HG03460 (cell line): Measurements from ENCODE around the gene PLEKHO1.
"Not testable (repeated sequence)": the region's sequence is repeated elsewhere in the genome, so short reads cannot be mapped to it uniquely, and the experiment has no call there.

ENCODE experiments used
- ATAC-seq: cut with Tn5 transposase; IDR thresholded peaks from one replicate; pipeline ENCODE4 v1.9.1; 2021; ENCODE audit not compliant: unreplicated experiment

The PLEKHO1 gene

GRCh38 chr1:150149271-150150132, at the start of gene PLEKHO1:
Gene PLEKHO1, plus strand, starts transcription at chr1:150149916. Its CDS starts 342 bp downstream, at chr1:150150258.
- ATAC-seq = no peak

- no peak for ATAC-seq
These were observed 46.7 kb upstream of the PLEKHO1 start for GRCh38 chr1:150102986-150103385.

- ATAC-seq = no peak
These were observed 43.4 kb upstream of the PLEKHO1 start for GRCh38 chr1:150106341-150106740.

GRCh38 chr1:150109586-150109985, 40.1 kb upstream of the PLEKHO1 start:
- ATAC-seq = no peak

- ATAC-seq = no peak
These were observed 39.6 kb upstream of the PLEKHO1 start for GRCh38 chr1:150110116-150110515.

- no peak for ATAC-seq
These were observed 38.0 kb upstream of the PLEKHO1 start for GRCh38 chr1:150111670-150112069.

- ATAC-seq = no peak
These were observed 34.6 kb upstream of the PLEKHO1 start for GRCh38 chr1:150115121-150115520.

- no peak for ATAC-seq
These were observed 31.0 kb upstream of the PLEKHO1 start for GRCh38 chr1:150118716-150119115.

- ATAC-seq = no peak
These were observed 28.4 kb upstream of the PLEKHO1 start for GRCh38 chr1:150121236-150121862.

- no peak for ATAC-seq
These were observed 22.9 kb upstream of the PLEKHO1 start for GRCh38 chr1:150126811-150127210.

GRCh38 chr1:150127464-150127863, 22.3 kb upstream of the PLEKHO1 start:
- ATAC-seq = no peak

GRCh38 chr1:150127868-150128267, 21.8 kb upstream of the PLEKHO1 start:
- no peak for ATAC-seq

- ATAC-seq = no peak
These were observed 17.3 kb upstream of the PLEKHO1 start for GRCh38 chr1:150132372-150132771.

- no peak for ATAC-seq
These were observed 15.2 kb upstream of the PLEKHO1 start for GRCh38 chr1:150134537-150134936.

- not testable (repeated sequence) for ATAC-seq
These were observed 14.3 kb upstream of the PLEKHO1 start for GRCh38 chr1:150135400-150135799.

- ATAC-seq = no peak
These were observed 11.7 kb upstream of the PLEKHO1 start for GRCh38 chr1:150138044-150138443.

- ATAC-seq = no peak
These were observed 8.3 kb upstream of the PLEKHO1 start for GRCh38 chr1:150141452-150141851.

- no peak for ATAC-seq
These were observed 7.6 kb upstream of the PLEKHO1 start for GRCh38 chr1:150142083-150142482.

- ATAC-seq = no peak
These were observed 5.1 kb upstream of the PLEKHO1 start for GRCh38 chr1:150144606-150145005.

GRCh38 chr1:150146016-150146415, 3.7 kb upstream of the PLEKHO1 start:
- ATAC-seq = not testable (repeated sequence)

- no peak for ATAC-seq
These were observed 2.7 kb upstream of the PLEKHO1 start for GRCh38 chr1:150146849-150147542.

- ATAC-seq = no peak
These were observed 862 bp upstream of the PLEKHO1 start for GRCh38 chr1:150148837-150149270.
